ENCODE data around the gene ACIN1. TPM values are rescaled to one million over a fixed set of nuclear protein-coding genes. Genes with fewer than 3 reads are reported as not detected.

ACIN1 gene
- total and polyA plus RNA-seq, 2 of the 13 experiments (the other 11 are each of a cell fraction or from before 2014, with no cell fraction given) = 165 to 183 TPM

- TF ChIP-seq HNRNPUL1 (IDR thresholded peaks at IDR 0.05; ENCODE audit: low read depth, low read length) = no peak
- no peak for TF ChIP-seq HNRNPH1 (optimal IDR thresholded peaks at IDR 0.05; ENCODE audit: low read depth, low read length)
- TF ChIP-seq CREM (IDR thresholded peaks at IDR 0.05) = no peak
- TF ChIP-seq CREM (CRISPR knock-in tag; IDR thresholded peaks at IDR 0.05) = no peak
- no peak for TF ChIP-seq ZFP91 (CRISPR knock-in tag; IDR thresholded peaks at IDR 0.05; ENCODE audit: borderline replicate concordance)
- no peak for TF ChIP-seq ZNF20 (CRISPR knock-in tag; IDR thresholded peaks at IDR 0.05)
- no peak for TF ChIP-seq SMC3 (IDR thresholded peaks at IDR 0.05; ENCODE audit: low read length)
- no peak for TF ChIP-seq ZBTB2 (CRISPR knock-in tag; IDR thresholded peaks at IDR 0.05; ENCODE audit: low read depth)
- 0 out of 2 replicates have a peak, but pooled peaks have one; percentile 22 for TF ChIP-seq NRL (CRISPR knock-in tag; IDR thresholded peaks at IDR 0.05; ENCODE audit: borderline replicate concordance)
These were observed 17.6 kb upstream of the ACIN1 start (continued) for GRCh38 chr14:23112359-23113178.

Measured in HepG2 (cell line).